CD4-positive, alpha-beta memory T cell (primary cell): ENCODE results near the gene MLF1. TPM values are rescaled to one million over a fixed set of nuclear protein-coding genes. Genes with fewer than 3 reads are reported as not detected.
A peak's percentile ranks its signal among the peaks of the same experiment; 100 is the strongest.

ENCODE experiments used
- CTCF ChIA-PET: fragments of 350-600 bp; sonication (Branson Sonifier 250); formaldehyde crosslinking; loops from one replicate; lab custom pipeline; 2021; ENCODE audit warnings: inconsistent platforms; ENCODE audit not compliant: partially characterized antibody; lab: Charles Lee
- POLR2A ChIA-PET: fragments of 350-600 bp; sonication (Branson Sonifier 250); formaldehyde crosslinking; loops from one replicate; lab custom pipeline; 2021; ENCODE audit not compliant: partially characterized antibody; lab: Charles Lee
- DNase-seq, 5 donors: peaks; one replicate each; pipeline versions ENCODE4 v3.0.0 to v3.0.0-alpha.2; 2020 to 2022; ENCODE audit warnings: mixed read lengths in 1 of 5
- H3K27ac ChIP-seq: one replicate; pipeline ENCODE4 v1.7.0; 2013; ENCODE audit warnings: low read depth, low read length
- H3K27me3 ChIP-seq: 2 replicates; pipeline ENCODE4 v1.7.0; 2013; ENCODE audit warnings: mild to moderate bottlenecking, low read length, moderate library complexity; ENCODE audit not compliant: insufficient read depth
- H3K36me3 ChIP-seq: 2 replicates; pipeline ENCODE4 v1.7.0; 2013; ENCODE audit warnings: mild to moderate bottlenecking, low read length, moderate library complexity; ENCODE audit not compliant: insufficient read depth
- H3K4me1 ChIP-seq: 2 replicates; pipeline ENCODE4 v1.7.0; 2013; ENCODE audit warnings: mild to moderate bottlenecking, low read length, moderate library complexity; ENCODE audit not compliant: insufficient read depth
- H3K4me3 ChIP-seq, 2 donors: one replicate each; pipeline ENCODE4 v1.7.0; 2013; ENCODE audit warnings: low read length in 2 of 2, mild to moderate bottlenecking in 1 of 2
- H3K9me3 ChIP-seq, 2 donors: one replicate each; pipeline ENCODE4 v1.7.0; 2013; ENCODE audit warnings: low read length in 2 of 2, control low read depth in 1 of 2; ENCODE audit not compliant: control insufficient read depth in 1 of 2
- H3K27ac Mint-ChIP-seq, 7 donors: one replicate each; pipeline ENCODE4 v1.8.0; 2020 to 2021; ENCODE audit warnings: mixed read lengths in 7 of 7, mild to moderate bottlenecking in 6 of 7, inconsistent platforms in 3 of 7, moderate library complexity in 3 of 7
- H3K27me3 Mint-ChIP-seq, 2 donors: one replicate each; pipeline ENCODE4 v1.8.0; 2020 to 2021; ENCODE audit warnings: mixed read lengths in 2 of 2
- H3K36me3 Mint-ChIP-seq, 2 donors: one replicate each; pipeline ENCODE4 v1.8.0; 2020 to 2021; ENCODE audit warnings: mixed read lengths in 2 of 2, inconsistent platforms in 1 of 2, mild to moderate bottlenecking in 1 of 2
- H3K4me1 Mint-ChIP-seq, 4 donors: one replicate each; pipeline ENCODE4 v1.8.0; 2020 to 2021; ENCODE audit warnings: mixed read lengths in 4 of 4, mild to moderate bottlenecking in 1 of 4
- H3K4me3 Mint-ChIP-seq, 8 donors: one replicate each; pipeline ENCODE4 v1.8.0; 2020 to 2021; ENCODE audit warnings: mixed read lengths in 8 of 8, mild to moderate bottlenecking in 7 of 8, moderate library complexity in 6 of 8, inconsistent platforms in 3 of 8
- H3K9me3 Mint-ChIP-seq, 8 donors: one replicate each; pipeline ENCODE4 v1.8.0; 2020 to 2021; ENCODE audit warnings: mixed read lengths in 8 of 8, mild to moderate bottlenecking in 5 of 8, inconsistent platforms in 3 of 8, moderate library complexity in 1 of 8
- intact Hi-C: fragments of 100-400 bp; cut with micrococcal nuclease; formaldehyde crosslinking; loops from one replicate; pipeline ENCODE4 v1.15.1; 2023
- polyA plus RNA-seq, 2 donors: library from polyadenylated mRNA; unstranded; fragments of 300-500 nt; fragmentation: Illumina TruSeq; gene quantifications; one replicate each; pipeline ENCODE4 v1.2.3, GENCODE V29; 2021
- total RNA-seq, 2 experiments: library from RNA; stranded (reverse); gene quantifications; one replicate each; pipeline ENCODE4 v1.2.3, GENCODE V29; 2021

The MLF1 gene, protein sequence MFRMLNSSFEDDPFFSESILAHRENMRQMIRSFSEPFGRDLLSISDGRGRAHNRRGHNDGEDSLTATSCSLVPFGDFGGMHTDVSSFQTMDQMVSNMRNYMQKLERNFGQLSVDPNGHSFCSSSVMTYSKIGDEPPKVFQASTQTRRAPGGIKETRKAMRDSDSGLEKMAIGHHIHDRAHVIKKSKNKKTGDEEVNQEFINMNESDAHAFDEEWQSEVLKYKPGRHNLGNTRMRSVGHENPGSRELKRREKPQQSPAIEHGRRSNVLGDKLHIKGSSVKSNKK
- 1 to 10 TPM; 1.0 to 1.6 TPM for total RNA-seq
- polyA plus RNA-seq = 1 to 10 TPM; 5.0 to 6.5 TPM

DNA sequence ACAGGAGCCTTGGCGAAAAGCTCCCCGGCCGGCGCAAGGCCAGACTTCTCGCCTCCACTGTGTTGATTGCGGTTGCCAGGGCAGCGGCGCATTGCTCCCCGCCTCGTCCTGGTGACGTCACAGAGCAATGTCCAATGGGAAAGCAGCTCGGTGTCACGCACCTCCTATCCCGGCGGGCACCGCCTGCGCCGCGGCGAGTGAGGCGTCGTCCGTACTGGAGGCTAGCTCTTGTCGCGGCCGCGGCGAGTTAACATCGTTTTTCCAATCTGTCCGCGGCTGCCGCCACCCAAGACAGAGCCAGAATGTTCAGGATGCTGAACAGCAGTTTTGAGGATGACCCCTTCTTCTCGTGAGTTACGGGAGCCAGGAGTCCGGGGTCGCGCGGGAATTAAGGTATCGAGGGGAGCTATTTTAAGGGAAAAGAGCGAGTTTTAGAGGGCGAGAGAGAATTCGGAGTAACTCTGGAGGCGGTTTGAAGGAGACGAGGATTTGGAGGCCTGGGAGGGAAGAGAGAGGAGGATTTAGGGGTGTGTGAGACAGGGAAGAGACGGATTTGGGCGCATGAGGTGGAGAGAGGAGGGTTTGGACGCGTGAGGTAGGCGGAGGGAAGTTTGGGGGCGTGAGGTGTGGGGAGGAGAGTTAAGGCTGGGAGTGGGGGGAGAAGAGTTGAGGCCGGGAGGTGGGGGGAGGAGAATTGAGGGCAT, at the start of gene MLF1:
TSS of gene MLF1 (plus strand) at position 196 of the 704 bp plus-strand sequence. CDS start at position 303, 107 bp downstream.
- Mint-ChIP-seq H3K9me3 (peaks cover 0 to 3% (median 0%) of the 10 kb centered on the region in 8 donors), H3K4me1 (peaks cover 11 to 16% (median 13%) of the 10 kb centered on the region in 4 donors), H3K36me3 (no peaks in the 10 kb centered on the region), H3K4me3 (peak within 1 kb of the TSS; percentile 86 to 93 (median 89)), H3K27ac (peak within 1 kb of the TSS; percentile 87 to 96 (median 92)), H3K27me3 (peaks cover 22 to 43% of the 10 kb centered on the region in 2 donors)
- peak within 1 kb of the TSS; percentile 51 for H3K27ac ChIP-seq
- ChIA-PET POLR2A (interaction anchor here (0.9 to 2.3 kb wide), 3 partner anchors 71 to 152 kb away, joined by 3 to 9 read pairs (median 4); partner anchors contain the start of gene GFM1), CTCF (interaction anchor here (1.2 to 3.3 kb wide), 5 partner anchors 32 to 89 kb away, joined by 3 to 14 read pairs (median 5); partner anchors contain the start of gene GFM1)
- intact Hi-C loops = loop anchor here (2.0 kb wide), 1 partner anchor 74 kb away; the partner anchor contains the start of gene GFM1
- no peaks in the 10 kb centered on the region for H3K36me3 ChIP-seq
- DNase-seq = peak; percentile 80 to 83 (median 82)
- peak within 1 kb of the TSS; percentile 1 to 77 for H3K4me3 ChIP-seq
- no peaks in the 10 kb centered on the region for H3K27me3 ChIP-seq
- peaks cover 14% of the 10 kb centered on the region for H3K4me1 ChIP-seq
- H3K9me3 ChIP-seq = no peaks in the 10 kb centered on the region

DNA sequence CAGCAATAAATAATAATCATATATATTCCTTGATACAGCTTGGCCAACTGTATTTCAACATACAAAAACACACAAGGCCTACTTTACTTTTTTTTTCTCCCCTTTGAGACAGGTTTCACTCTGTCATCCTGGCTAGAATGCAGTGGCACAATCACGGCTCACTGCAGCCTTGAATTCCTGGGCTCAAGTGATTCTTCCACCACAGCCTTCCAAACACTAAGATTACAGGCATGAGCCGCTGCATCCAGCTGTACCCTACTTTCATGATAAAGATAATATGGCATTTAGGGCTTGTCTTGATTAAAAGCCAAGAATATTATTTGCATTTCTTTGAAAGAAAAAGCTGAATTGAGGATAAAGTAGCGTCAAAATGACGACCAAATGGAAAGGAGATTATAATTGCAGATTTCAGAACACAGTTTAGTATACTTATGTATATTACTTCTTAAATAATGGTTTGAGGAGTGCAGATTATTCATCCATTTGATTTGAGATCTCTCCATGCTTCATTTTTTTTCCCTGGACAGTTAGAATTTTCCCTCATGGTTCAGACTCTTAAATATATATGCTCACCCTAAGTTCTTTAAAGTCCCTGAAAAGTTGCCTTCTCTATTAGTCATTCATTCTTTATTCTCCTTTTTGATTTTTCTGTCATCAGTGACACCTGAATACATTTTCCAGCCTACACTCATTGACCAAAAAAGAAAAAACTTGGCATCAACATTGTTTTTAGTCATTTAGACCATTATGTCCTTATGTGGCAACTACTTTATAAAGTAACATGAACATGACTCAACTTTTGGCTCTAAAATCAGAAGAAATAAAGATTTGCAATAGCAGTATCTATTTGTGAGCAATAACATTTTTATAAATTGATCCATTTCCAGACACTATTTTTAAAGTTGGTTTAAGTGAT, 48.5 kb upstream of the MLF1 start:
- H3K27ac ChIP-seq = no peak overlapping the region
- H3K4me1 ChIP-seq = no peaks in the 10 kb centered on the region
- no peak overlapping the region for H3K4me3 ChIP-seq
- Mint-ChIP-seq H3K27me3 (no peaks in the 10 kb centered on the region), H3K9me3 (peaks cover 0 to 5% (median 0%) of the 10 kb centered on the region in 8 donors), H3K27ac (no peak overlapping the region), H3K4me3 (no peak overlapping the region), H3K36me3 (peaks cover 0 to 9% of the 10 kb centered on the region in 2 donors), H3K4me1 (no peaks in the 10 kb centered on the region)
- no peak for DNase-seq
- H3K9me3 ChIP-seq = no peaks in the 10 kb centered on the region
- intact Hi-C loops = no loop called here
- no peaks in the 10 kb centered on the region for H3K36me3 ChIP-seq
- ChIA-PET POLR2A (no interaction called here), CTCF (no interaction called here)
- H3K27me3 ChIP-seq = no peaks in the 10 kb centered on the region

DNA sequence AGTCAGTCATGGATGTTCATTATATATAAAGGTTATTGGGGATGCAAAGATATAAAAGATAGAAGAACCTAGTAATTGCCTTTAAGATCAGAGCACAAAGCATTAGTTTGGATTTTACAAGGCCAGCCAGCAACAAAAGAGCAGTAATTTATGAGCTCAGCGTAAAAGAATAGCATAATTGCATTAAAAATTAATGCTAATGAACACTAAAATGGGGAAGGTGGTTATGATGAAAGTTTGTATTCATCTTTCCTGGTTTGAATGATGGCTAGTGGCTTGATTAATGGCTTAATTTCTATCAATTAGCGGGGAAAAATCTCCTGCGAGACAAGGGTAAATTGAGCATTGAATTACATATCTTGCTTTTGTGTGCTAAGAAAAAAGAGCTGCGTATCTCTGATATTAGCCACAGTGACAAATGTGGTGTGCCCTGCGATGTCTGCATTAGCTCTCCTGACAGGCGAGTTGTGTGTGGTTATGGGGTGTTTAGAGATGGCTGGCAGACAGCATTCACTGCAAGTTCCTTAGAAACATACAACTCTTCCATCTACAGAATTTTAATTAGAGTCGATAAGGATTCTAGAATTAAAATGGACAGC, 42.8 kb upstream of the MLF1 start:
- CTCF ChIA-PET = interaction anchor here (3.3 kb wide), 1 partner anchor 11 kb away, joined by 7 read pairs; no protein-coding TSS in a partner anchor
- Mint-ChIP-seq H3K27me3 (no peaks in the 10 kb centered on the region), H3K9me3 (no peaks in the 10 kb centered on the region), H3K4me3 (no peak overlapping the region), H3K27ac (no peak overlapping the region), H3K4me1 (no peaks in the 10 kb centered on the region), H3K36me3 (no peaks in the 10 kb centered on the region)
- DNase-seq = no peak
- Histone ChIP-seq H3K27me3 (no peaks in the 10 kb centered on the region), H3K4me1 (no peaks in the 10 kb centered on the region), H3K27ac (no peak overlapping the region), H3K36me3 (no peaks in the 10 kb centered on the region), H3K4me3 (no peak overlapping the region), H3K9me3 (no peaks in the 10 kb centered on the region)
- POLR2A ChIA-PET = no interaction called here
- intact Hi-C loops = no loop called here

DNA sequence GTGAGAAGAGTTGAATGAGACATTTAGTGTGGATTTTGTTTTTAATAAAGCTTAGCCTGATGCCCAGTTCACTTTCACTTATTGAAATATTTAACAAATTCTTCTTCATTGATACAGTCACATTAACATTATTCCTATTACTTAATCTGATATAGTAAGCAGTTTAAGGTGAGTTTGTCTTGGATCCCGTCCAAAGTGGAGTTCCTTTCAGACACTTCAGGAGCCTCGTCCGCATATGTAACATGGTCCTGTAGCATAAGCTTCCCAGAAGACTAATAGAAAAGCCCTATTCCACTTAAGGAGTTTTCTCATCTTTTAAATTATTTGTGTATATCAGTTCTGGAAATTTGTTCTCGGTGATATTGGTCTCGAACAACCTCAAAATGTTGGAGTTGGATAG, 39.7 kb upstream of the MLF1 start:
- Histone ChIP-seq H3K27me3 (no peaks in the 10 kb centered on the region), H3K4me1 (no peaks in the 10 kb centered on the region), H3K36me3 (no peaks in the 10 kb centered on the region), H3K4me3 (no peak overlapping the region), H3K27ac (no peak overlapping the region), H3K9me3 (no peaks in the 10 kb centered on the region)
- Mint-ChIP-seq H3K4me1 (no peaks in the 10 kb centered on the region), H3K27me3 (no peaks in the 10 kb centered on the region), H3K27ac (peak overlapping the region in 1 of 7 donors; percentile 32), H3K4me3 (no peak overlapping the region), H3K36me3 (no peaks in the 10 kb centered on the region), H3K9me3 (no peaks in the 10 kb centered on the region)
- intact Hi-C loops = no loop called here
- no peak for DNase-seq
- CTCF ChIA-PET = interaction anchor here (0.9 kb wide), 1 partner anchor 925 kb away, joined by 4 read pairs; no protein-coding TSS in a partner anchor
- POLR2A ChIA-PET = no interaction called here

DNA sequence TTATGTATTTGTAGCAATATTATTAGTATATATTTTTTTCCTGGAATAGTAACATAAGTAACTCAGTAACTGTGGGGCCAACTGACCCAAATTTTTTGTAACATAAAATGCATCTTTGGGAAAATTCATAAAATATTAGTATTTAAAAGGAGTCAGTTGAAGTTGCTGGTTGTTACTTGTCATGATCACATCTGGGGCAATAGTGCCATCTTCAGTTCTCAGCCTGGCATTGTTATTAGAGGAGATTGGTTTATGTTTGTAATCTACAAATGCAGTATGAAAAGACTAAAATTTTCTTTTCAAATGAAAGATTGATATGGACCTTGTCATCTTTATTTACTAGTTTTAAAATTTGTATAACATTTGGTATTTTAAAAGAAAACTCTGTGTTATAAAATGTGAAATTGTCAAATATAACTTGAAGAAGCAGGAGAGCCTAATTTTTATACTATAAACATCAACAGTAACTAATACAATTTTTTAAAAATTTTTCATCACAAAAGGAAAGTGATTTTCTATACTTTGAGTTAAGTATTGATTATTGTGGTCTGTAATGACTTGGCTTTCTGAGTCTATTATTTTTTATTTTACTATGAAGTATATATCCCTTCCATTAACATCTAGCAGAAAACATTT, 38.8 kb upstream of the MLF1 start:
- Histone ChIP-seq H3K36me3 (no peaks in the 10 kb centered on the region), H3K27me3 (no peaks in the 10 kb centered on the region), H3K4me1 (no peaks in the 10 kb centered on the region), H3K27ac (no peak overlapping the region), H3K9me3 (no peaks in the 10 kb centered on the region), H3K4me3 (no peak overlapping the region)
- H3K4me1 Mint-ChIP-seq = no peaks in the 10 kb centered on the region
- H3K36me3 Mint-ChIP-seq = no peaks in the 10 kb centered on the region
- ChIA-PET CTCF (interaction anchor here (0.9 kb wide), 1 partner anchor 926 kb away, joined by 4 read pairs; no protein-coding TSS in a partner anchor), POLR2A (no interaction called here)
- no peaks in the 10 kb centered on the region for H3K9me3 Mint-ChIP-seq
- intact Hi-C loops = loop anchor here (2.0 kb wide), 1 partner anchor 925 kb away; no protein-coding TSS in a partner anchor
- H3K4me3 Mint-ChIP-seq = no peak overlapping the region
- no peak overlapping the region for H3K27ac Mint-ChIP-seq
- DNase-seq = peak in 3 of 5 donors; percentile 4 to 12 (median 6)
- no peaks in the 10 kb centered on the region for H3K27me3 Mint-ChIP-seq

DNA sequence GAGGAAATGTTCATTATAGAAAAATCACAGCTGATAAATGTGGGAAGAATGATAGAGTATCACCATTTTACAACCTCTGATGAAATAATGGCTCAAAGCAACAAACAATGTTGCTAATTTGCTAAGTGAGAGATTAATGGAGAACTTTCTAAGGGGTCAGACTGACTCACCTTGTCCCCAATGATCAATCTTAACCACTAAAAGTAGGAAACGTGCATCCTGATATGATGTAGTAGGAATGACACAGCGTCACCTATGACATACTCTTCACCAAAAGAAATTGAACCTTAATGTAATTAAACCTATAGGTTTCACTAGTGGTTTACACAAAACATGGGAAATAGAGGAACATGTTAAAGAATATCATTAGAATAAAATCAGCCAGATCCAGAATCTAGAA, 35.1 kb upstream of the MLF1 start:
- Histone ChIP-seq H3K4me1 (no peaks in the 10 kb centered on the region), H3K4me3 (no peak overlapping the region), H3K27ac (no peak overlapping the region), H3K36me3 (no peaks in the 10 kb centered on the region), H3K9me3 (no peaks in the 10 kb centered on the region), H3K27me3 (no peaks in the 10 kb centered on the region)
- ChIA-PET POLR2A (no interaction called here), CTCF (no interaction called here)
- DNase-seq = no peak
- H3K36me3 Mint-ChIP-seq = no peaks in the 10 kb centered on the region
- no peak overlapping the region for H3K4me3 Mint-ChIP-seq
- H3K9me3 Mint-ChIP-seq = no peaks in the 10 kb centered on the region
- H3K27me3 Mint-ChIP-seq = no peaks in the 10 kb centered on the region
- intact Hi-C loops = no loop called here
- peaks cover 0 to 1% (median 0%) of the 10 kb centered on the region in 4 donors for H3K4me1 Mint-ChIP-seq
- no peak overlapping the region for H3K27ac Mint-ChIP-seq
